H9 (cell line): ENCODE results near the gene EPHB2. TPM values are rescaled to one million over a fixed set of nuclear protein-coding genes. Genes with fewer than 3 reads are reported as not detected.

Experiments used
- DNase-seq: peaks from one replicate; pipeline ENCODE4 v3.0.0-alpha.2; 2017
- H2AFZ ChIP-seq: one replicate; pipeline ENCODE4 v1.6.1; 2013; ENCODE audit warnings: mild to moderate bottlenecking, low read length, control low read depth, moderate library complexity
- H2AK5ac ChIP-seq: 2 replicates; pipeline ENCODE4 v1.6.1; 2013; ENCODE audit warnings: low read length, control low read depth, mixed read lengths; ENCODE audit not compliant: insufficient read length
- H2BK120ac ChIP-seq: one replicate; pipeline ENCODE4 v1.6.1; 2013; ENCODE audit warnings: low read depth, mild to moderate bottlenecking, low read length, control low read depth, inconsistent platforms; ENCODE audit not compliant: poor library complexity, severe bottlenecking
- H2BK12ac ChIP-seq: 2 replicates; pipeline ENCODE4 v1.6.1; 2013; ENCODE audit warnings: low read length, control low read depth, mixed read lengths, low read depth; ENCODE audit not compliant: insufficient read length
- H2BK15ac ChIP-seq: 2 replicates; pipeline ENCODE4 v1.6.1; 2013; ENCODE audit warnings: low read depth, low read length, control low read depth
- H2BK20ac ChIP-seq: one replicate; pipeline ENCODE4 v1.6.1; 2013; ENCODE audit warnings: low read depth, mild to moderate bottlenecking, low read length, control low read depth, inconsistent platforms; ENCODE audit not compliant: poor library complexity, severe bottlenecking
- H2BK5ac ChIP-seq: 2 replicates; pipeline ENCODE4 v1.6.1; 2013; ENCODE audit warnings: low read length, control low read depth, mixed read lengths; ENCODE audit not compliant: insufficient read length
- H3K14ac ChIP-seq: 2 replicates; pipeline ENCODE4 v1.6.1; 2013; ENCODE audit warnings: low read length, control low read depth; ENCODE audit not compliant: insufficient read depth
- H3K18ac ChIP-seq: 2 replicates; pipeline ENCODE4 v1.6.1; 2013; ENCODE audit warnings: low read depth, mild to moderate bottlenecking, mixed read lengths, low read length, control low read depth; ENCODE audit not compliant: insufficient read length
- H3K23ac ChIP-seq: 2 replicates; pipeline ENCODE4 v1.6.1; 2013; ENCODE audit warnings: low read length, control low read depth, mixed read lengths, low read depth; ENCODE audit not compliant: insufficient read length
- H3K23me2 ChIP-seq: 2 replicates; pipeline ENCODE4 v1.6.1; 2013; ENCODE audit warnings: low read depth, mild to moderate bottlenecking, mixed read lengths, low read length, control low read depth; ENCODE audit not compliant: insufficient read length, poor library complexity, severe bottlenecking
- H3K27ac ChIP-seq: 2 replicates; pipeline ENCODE4 v1.5.1; 2013; ENCODE audit warnings: low read length, control low read depth, mixed read lengths, low read depth; ENCODE audit not compliant: insufficient read length
- H3K27me3 ChIP-seq: 2 replicates; pipeline ENCODE4 v1.6.1; 2013; ENCODE audit warnings: low read length, control low read depth, inconsistent platforms; ENCODE audit not compliant: insufficient read depth
- H3K4ac ChIP-seq: 2 replicates; pipeline ENCODE4 v1.6.1; 2013; ENCODE audit warnings: low read depth, mild to moderate bottlenecking, control low read depth, inconsistent platforms, low read length, moderate library complexity
- H3K4me1 ChIP-seq: 2 replicates; pipeline ENCODE4 v1.6.1; 2013; ENCODE audit warnings: low read length, control low read depth, inconsistent platforms; ENCODE audit not compliant: insufficient read depth
- H3K4me2 ChIP-seq: 2 replicates; pipeline ENCODE4 v1.6.1; 2013; ENCODE audit warnings: low read length, control low read depth, mixed read lengths; ENCODE audit not compliant: insufficient read length, insufficient read depth
- H3K56ac ChIP-seq: 2 replicates; pipeline ENCODE4 v1.6.1; 2013; ENCODE audit warnings: low read depth, mild to moderate bottlenecking, mixed read lengths, low read length, control low read depth; ENCODE audit not compliant: insufficient read length
- H3K79me1 ChIP-seq: 2 replicates; pipeline ENCODE4 v1.6.1; 2013; ENCODE audit warnings: low read depth, mild to moderate bottlenecking, moderate library complexity, low read length, control low read depth, inconsistent platforms; ENCODE audit not compliant: insufficient read depth, poor library complexity, severe bottlenecking
- H3K79me2 ChIP-seq: 2 replicates; pipeline ENCODE4 v1.6.1; 2013; ENCODE audit warnings: low read length, control low read depth, inconsistent platforms; ENCODE audit not compliant: insufficient read depth
- H3K9ac ChIP-seq: 2 replicates; pipeline ENCODE4 v1.6.1; 2013; ENCODE audit warnings: low read length, control low read depth, mixed read lengths; ENCODE audit not compliant: insufficient read length; ENCODE audit errors: extremely low read depth
- H3K9me3 ChIP-seq: one replicate; pipeline ENCODE4 v1.6.1; 2013; ENCODE audit warnings: low read depth, low read length, inconsistent platforms; ENCODE audit not compliant: control insufficient read depth
- H3T11ph ChIP-seq: one replicate; pipeline ENCODE4 v1.6.1; 2013; ENCODE audit warnings: mild to moderate bottlenecking, low read length, control low read depth, inconsistent platforms
- H4K20me1 ChIP-seq: one replicate; pipeline ENCODE4 v1.6.1; 2013; ENCODE audit not compliant: control insufficient read depth, insufficient read length, insufficient read depth
- H4K5ac ChIP-seq: 2 replicates; pipeline ENCODE4 v1.6.1; 2013; ENCODE audit warnings: low read depth, mild to moderate bottlenecking, mixed read lengths, low read length, control low read depth; ENCODE audit not compliant: insufficient read length
- H4K8ac ChIP-seq: replicated peaks from 2 replicates; pipeline ENCODE4 v1.6.1; 2013; ENCODE audit warnings: low read length, control low read depth, mixed read lengths, low read depth; ENCODE audit not compliant: insufficient read length
- H4K91ac ChIP-seq: 2 replicates; pipeline ENCODE4 v1.6.1; 2013; ENCODE audit warnings: low read depth, mild to moderate bottlenecking, moderate library complexity, mixed read lengths, low read length, control low read depth; ENCODE audit not compliant: insufficient read length
- H3K27ac Mint-ChIP-seq, 3 experiments: 2 replicates in 2 of 3; 3 replicates in 1 of 3; pipeline ENCODE4 v1.8.0; 2020 to 2021; ENCODE audit warnings: mixed read lengths in 3 of 3, mild to moderate bottlenecking in 1 of 3, moderate library complexity in 1 of 3
- H3K27me3 Mint-ChIP-seq: 2 replicates; pipeline ENCODE4 v1.8.0; 2021; ENCODE audit warnings: low read depth, mild to moderate bottlenecking, moderate library complexity, mixed read lengths
- H3K36me3 Mint-ChIP-seq, 3 experiments: 2 replicates in 2 of 3; 3 replicates in 1 of 3; pipeline ENCODE4 v1.8.0; 2020 to 2021; ENCODE audit warnings: low read depth in 3 of 3, mixed read lengths in 3 of 3; ENCODE audit not compliant: insufficient read depth in 1 of 3
- H3K4me1 Mint-ChIP-seq, 2 experiments: 2 replicates each; pipeline ENCODE4 v1.8.0; 2020; ENCODE audit warnings: mixed read lengths in 2 of 2
- H3K4me3 Mint-ChIP-seq, 2 experiments: 2 replicates in 1 of 2; 3 replicates in 1 of 2; pipeline ENCODE4 v1.8.0; 2020 to 2021; ENCODE audit warnings: mild to moderate bottlenecking in 2 of 2, mixed read lengths in 2 of 2, moderate library complexity in 1 of 2
- H3K9me3 Mint-ChIP-seq, 2 experiments: 2 replicates in 1 of 2; 3 replicates in 1 of 2; pipeline ENCODE4 v1.8.0; 2020; ENCODE audit warnings: mild to moderate bottlenecking in 2 of 2, mixed read lengths in 2 of 2, moderate library complexity in 1 of 2
- CTCF ChIP-seq: fragments of 200-600 bp; sonication (generic); conservative IDR thresholded peaks from 3 replicates; pipeline ENCODE4 v1.8.0; 2021; ENCODE audit warnings: antibody characterized with exemption, mild to moderate bottlenecking
- WGBS: extraction: QIAGEN DNeasy Blood & Tissue Kit; methylation state at CpG from one replicate; pipeline ENCODE4 v1.1.7; 2013; ENCODE audit warnings: missing lambda C conversion rate, low lambda C conversion rate, mixed read lengths; ENCODE audit not compliant: insufficient read length; ENCODE audit errors: extremely low coverage; 5-methylcytosine and 5-hydroxymethylcytosine counted together
- total RNA-seq: library from RNA; stranded (reverse); gene quantifications from 2 replicates; pipeline ENCODE4 v1.2.1, GENCODE V29; 2021

Gene EPHB2
- total RNA-seq, 1 experiment from 2014 or later: 9.5 TPM

DNA sequence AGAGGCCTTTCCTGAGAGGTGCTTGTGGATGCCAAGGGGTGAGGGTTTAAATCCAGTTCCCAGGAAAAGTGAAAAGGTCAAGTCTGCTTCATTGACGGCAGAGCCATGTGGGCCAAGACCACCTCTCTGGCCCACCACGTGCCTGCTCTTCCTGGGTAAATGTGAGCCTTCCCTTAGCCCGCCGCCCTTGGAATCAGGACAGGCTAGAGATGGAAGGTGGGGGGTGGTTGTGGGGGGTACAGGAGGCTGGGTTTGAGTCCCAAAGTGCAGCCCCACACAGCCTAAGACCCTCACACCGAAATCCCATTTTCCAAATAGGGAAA lies 104.4 kb downstream of the EPHB2 start:
- H2AK5ac ChIP-seq: no peak overlapping the region
- H3K79me2 ChIP-seq: no peaks in the 10 kb centered on the region
- H3K23me2 ChIP-seq: no peaks in the 10 kb centered on the region
- H3K4me3 Mint-ChIP-seq: no peak overlapping the region
- H3K27ac ChIP-seq: no peak overlapping the region
- no peak overlapping the region for H3K27ac Mint-ChIP-seq
- peaks cover 15 to 24% of the 10 kb centered on the region in 2 experiments for H3K4me1 Mint-ChIP-seq
- H4K20me1 ChIP-seq: no peaks in the 10 kb centered on the region
- H3K14ac ChIP-seq: no peak overlapping the region
- no peak overlapping the region for H3K9ac ChIP-seq
- H3K79me1 ChIP-seq: no peaks in the 10 kb centered on the region
- no peak overlapping the region for H3K56ac ChIP-seq
- H3K9me3 ChIP-seq: no peaks in the 10 kb centered on the region
- no peak overlapping the region for H4K8ac ChIP-seq
- no peak overlapping the region for H3K23ac ChIP-seq
- WGBS: no CpG with 5 or more reads among the region's 5 CpGs
- H3K27me3 ChIP-seq: no peaks in the 10 kb centered on the region
- DNase-seq: no peak
- H3K18ac ChIP-seq: no peak overlapping the region
- no peak overlapping the region for H2BK20ac ChIP-seq
- no peaks in the 10 kb centered on the region for H3K36me3 Mint-ChIP-seq
- no peaks in the 10 kb centered on the region for H3K9me3 Mint-ChIP-seq
- no peak overlapping the region for H2BK120ac ChIP-seq
- H3K4me1 ChIP-seq: no peaks in the 10 kb centered on the region
- no peak overlapping the region for H2BK5ac ChIP-seq
- H3K27me3 Mint-ChIP-seq: no peaks in the 10 kb centered on the region; the same call in 1 of the 2 replicates
- H4K91ac ChIP-seq: no peak overlapping the region
- TF ChIP-seq CTCF: no peak
- H4K5ac ChIP-seq: no peak overlapping the region
- no peak overlapping the region for H2BK12ac ChIP-seq
- no peak overlapping the region for H2BK15ac ChIP-seq
- no peak overlapping the region for H2AFZ ChIP-seq
- H3T11ph ChIP-seq: no peak overlapping the region
- no peak overlapping the region for H3K4ac ChIP-seq
- no peak overlapping the region for H3K4me2 ChIP-seq
